Chondrocyte (in vitro differentiated cells): ENCODE measurements around the gene DIO3. TPM values are rescaled to one million over a fixed set of nuclear protein-coding genes. Genes with fewer than 3 reads are reported as not detected.

Experiments used
- DNase-seq: peaks from one replicate; pipeline ENCODE4 v3.0.0; 2021; ENCODE audit warnings: mixed read lengths, low spot score
- H3K27ac Mint-ChIP-seq: one replicate; pipeline ENCODE4 v1.8.0; 2021; ENCODE audit warnings: mild to moderate bottlenecking, moderate library complexity, mixed read lengths; ENCODE audit not compliant: unreplicated experiment
- H3K27me3 Mint-ChIP-seq: 2 replicates; pipeline ENCODE4 v1.8.0; 2021; ENCODE audit warnings: low read depth, mixed read lengths
- H3K36me3 Mint-ChIP-seq: 2 replicates; pipeline ENCODE4 v1.8.0; 2021; ENCODE audit warnings: low read depth, mixed read lengths
- H3K4me1 Mint-ChIP-seq: 2 replicates; pipeline ENCODE4 v1.8.0; 2021; ENCODE audit warnings: low read depth, mild to moderate bottlenecking, mixed read lengths
- H3K4me3 Mint-ChIP-seq: one replicate; pipeline ENCODE4 v1.8.0; 2021; ENCODE audit warnings: mild to moderate bottlenecking, moderate library complexity, mixed read lengths; ENCODE audit not compliant: unreplicated experiment
- H3K9me3 Mint-ChIP-seq: 2 replicates; pipeline ENCODE4 v1.8.0; 2021; ENCODE audit warnings: low read depth, mixed read lengths
- CTCF ChIP-seq: fragments of 200-600 bp; sonication (generic); IDR thresholded peaks from 2 replicates; pipeline ENCODE4 v1.5.0; 2021; ENCODE audit warnings: antibody characterized with exemption, mild to moderate bottlenecking, moderate library complexity
- long read RNA-seq: library from polyadenylated mRNA; stranded (forward); transcript quantifications from one replicate; pipeline ENCODE4 v2.0.0, GENCODE V29; 2021
- total RNA-seq: library from RNA; stranded (reverse); gene quantifications from 3 replicates; pipeline ENCODE4 v1.2.1, GENCODE V29; 2021

DIO3 gene
- not detected in 3 replicates for total RNA-seq
- long read RNA-seq: 0 reads

- TF ChIP-seq CTCF: no peak
Observed at GRCh38 chr14:101561145-101561896, at the start of gene DIO3. Gene DIO3 (plus strand): TSS chr14:101561495.

GRCh38 chr14:101511620-101512375, 49.5 kb upstream of the DIO3 start:
- Mint-ChIP-seq H3K9me3 (peaks cover 12% of the 10 kb centered on the region), H3K4me3 (no peak overlapping the region), H3K27ac (no peak overlapping the region), H3K36me3 (no peaks in the 10 kb centered on the region), H3K4me1 (no peaks in the 10 kb centered on the region), H3K27me3 (peaks cover 2% of the 10 kb centered on the region)
- peak; percentile 58 for DNase-seq
- TF ChIP-seq CTCF: no peak

More at GRCh38 chr14:101561145-101561896, at the start of gene DIO3:
- no peak within 1 kb of the TSS for H3K27ac Mint-ChIP-seq
- H3K9me3 Mint-ChIP-seq: no peaks in the 10 kb centered on the region
- peaks cover 15% of the 10 kb centered on the region for H3K4me1 Mint-ChIP-seq
- H3K27me3 Mint-ChIP-seq: peaks cover 65% of the 10 kb centered on the region
- peak; percentile 87 for DNase-seq
- H3K4me3 Mint-ChIP-seq: no peak within 1 kb of the TSS
- peaks cover 4% of the 10 kb centered on the region for H3K36me3 Mint-ChIP-seq

- Mint-ChIP-seq H3K36me3 (no peaks in the 10 kb centered on the region), H3K4me3 (no peak overlapping the region)
- TF ChIP-seq CTCF: no peak
Observed at GRCh38 chr14:101512376-101512695, 49.0 kb upstream of the DIO3 start.

GRCh38 chr14:101514136-101514535, 47.2 kb upstream of the DIO3 start:
- peaks cover 12% of the 10 kb centered on the region for H3K9me3 Mint-ChIP-seq
- H3K4me3 Mint-ChIP-seq: no peak overlapping the region
- H3K4me1 Mint-ChIP-seq: no peaks in the 10 kb centered on the region
- H3K36me3 Mint-ChIP-seq: no peaks in the 10 kb centered on the region
- no peak for DNase-seq
- H3K27ac Mint-ChIP-seq: no peak overlapping the region
- no peak for TF ChIP-seq CTCF
- H3K27me3 Mint-ChIP-seq: no peaks in the 10 kb centered on the region

More at GRCh38 chr14:101512376-101512695, 49.0 kb upstream of the DIO3 start:
- no peaks in the 10 kb centered on the region for H3K4me1 Mint-ChIP-seq
- H3K27me3 Mint-ChIP-seq: peaks cover 2% of the 10 kb centered on the region
- no peak for DNase-seq
- H3K27ac Mint-ChIP-seq: no peak overlapping the region
- peaks cover 12% of the 10 kb centered on the region for H3K9me3 Mint-ChIP-seq

- H3K27ac Mint-ChIP-seq: no peak overlapping the region
- no peaks in the 10 kb centered on the region for H3K36me3 Mint-ChIP-seq
- no peak for TF ChIP-seq CTCF
- no peak for DNase-seq
- H3K4me3 Mint-ChIP-seq: no peak overlapping the region
- peaks cover 12% of the 10 kb centered on the region for H3K9me3 Mint-ChIP-seq
- H3K27me3 Mint-ChIP-seq: no peaks in the 10 kb centered on the region
- H3K4me1 Mint-ChIP-seq: no peaks in the 10 kb centered on the region
Observed at GRCh38 chr14:101516401-101516800, 44.9 kb upstream of the DIO3 start.
